ENCODE measurements around the gene ADAMTS7. TPM values are rescaled to one million over a fixed set of nuclear protein-coding genes. Genes with fewer than 3 reads are reported as not detected.
"Not testable (repeated sequence)": the region's sequence is repeated elsewhere in the genome, so short reads cannot be mapped to it uniquely, and the experiment has no call there.

ADAMTS7 gene
- total RNA-seq, 4 donors from 2014 or later, result 10.7 to 26.4 (median 18.5) TPM

DNA sequence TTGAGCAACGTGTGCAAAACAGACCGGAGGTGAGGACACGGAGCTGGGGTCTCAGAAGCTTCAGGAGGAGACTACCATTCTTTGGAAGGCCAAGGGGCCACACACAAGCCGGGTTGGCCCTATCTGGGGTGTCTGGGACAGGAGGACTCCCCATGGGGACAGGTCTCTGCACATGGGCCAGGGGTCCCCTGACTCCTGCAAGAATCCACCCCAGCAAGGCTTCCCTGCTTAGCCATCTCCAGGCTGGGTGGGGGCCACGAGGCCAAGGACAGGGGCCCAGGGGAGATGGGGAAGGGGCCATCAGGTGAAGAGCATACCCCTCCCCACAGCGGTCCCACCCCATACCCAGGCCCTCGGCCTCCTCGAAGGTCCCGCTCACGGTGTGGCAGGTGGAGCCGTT lies 38.5 kb downstream of the ADAMTS7 start:
- Histone ChIP-seq H3K27me3 (no peaks in the 10 kb centered on the region), H3K27ac (no peak overlapping the region), H3K9me3 (no peaks in the 10 kb centered on the region), H3K36me3 (peaks cover 0 to 19% (median 0%) of the 10 kb centered on the region in 3 donors), H3K4me1 (no peaks in the 10 kb centered on the region), H3K4me3 (no peak overlapping the region)
- no peak for TF ChIP-seq POLR2A (IDR thresholded peaks at IDR 0.05)
- TF ChIP-seq EP300 (IDR thresholded peaks at IDR 0.05), result no peak
- TF ChIP-seq, protein P1, sequence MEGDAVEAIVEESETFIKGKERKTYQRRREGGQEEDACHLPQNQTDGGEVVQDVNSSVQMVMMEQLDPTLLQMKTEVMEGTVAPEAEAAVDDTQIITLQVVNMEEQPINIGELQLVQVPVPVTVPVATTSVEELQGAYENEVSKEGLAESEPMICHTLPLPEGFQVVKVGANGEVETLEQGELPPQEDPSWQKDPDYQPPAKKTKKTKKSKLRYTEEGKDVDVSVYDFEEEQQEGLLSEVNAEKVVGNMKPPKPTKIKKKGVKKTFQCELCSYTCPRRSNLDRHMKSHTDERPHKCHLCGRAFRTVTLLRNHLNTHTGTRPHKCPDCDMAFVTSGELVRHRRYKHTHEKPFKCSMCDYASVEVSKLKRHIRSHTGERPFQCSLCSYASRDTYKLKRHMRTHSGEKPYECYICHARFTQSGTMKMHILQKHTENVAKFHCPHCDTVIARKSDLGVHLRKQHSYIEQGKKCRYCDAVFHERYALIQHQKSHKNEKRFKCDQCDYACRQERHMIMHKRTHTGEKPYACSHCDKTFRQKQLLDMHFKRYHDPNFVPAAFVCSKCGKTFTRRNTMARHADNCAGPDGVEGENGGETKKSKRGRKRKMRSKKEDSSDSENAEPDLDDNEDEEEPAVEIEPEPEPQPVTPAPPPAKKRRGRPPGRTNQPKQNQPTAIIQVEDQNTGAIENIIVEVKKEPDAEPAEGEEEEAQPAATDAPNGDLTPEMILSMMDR (IDR thresholded peaks at IDR 0.05), result no peak
- 94 to 96% methylated on average over 4 to 6 of the region's 11 CpGs for WGBS, 2 donors
- DNase-seq (ENCODE audit: low spot score in 2 of 2), result no peak

- H3K4me3 ChIP-seq; H3K27me3 ChIP-seq; H3K4me1 ChIP-seq; H3K27ac ChIP-seq; H3K9me3 ChIP-seq; DNase-seq (ENCODE audit: low spot score in 2 of 2): not testable (repeated sequence)
- peaks cover 0 to 19% (median 0%) of the 10 kb centered on the region in 3 donors for H3K36me3 ChIP-seq
- WGBS, 2 donors, result 87 to 93% methylated on average over 17 to 21 of the region's 23 CpGs
These were observed 39.7 kb downstream of the ADAMTS7 start for GRCh38 chr15:78771436-78772000.

GRCh38 chr15:78771020-78771419 lies 40.2 kb downstream of the ADAMTS7 start:
- peaks cover 0 to 19% (median 0%) of the 10 kb centered on the region in 3 donors for H3K36me3 ChIP-seq
- H3K27me3 ChIP-seq; H3K4me1 ChIP-seq; H3K9me3 ChIP-seq; DNase-seq (ENCODE audit: low spot score in 2 of 2); H3K4me3 ChIP-seq; H3K27ac ChIP-seq: not testable (repeated sequence)
- WGBS, 2 donors, result 93 to 96% methylated on average over 7 to 9 of the region's 9 CpGs

GRCh38 chr15:78769473-78770225 lies 41.6 kb downstream of the ADAMTS7 start:
- H3K4me1 ChIP-seq; H3K27ac ChIP-seq; H3K4me3 ChIP-seq; DNase-seq (ENCODE audit: low spot score in 2 of 2); H3K27me3 ChIP-seq; H3K9me3 ChIP-seq: not testable (repeated sequence)
- peaks cover 0 to 19% (median 0%) of the 10 kb centered on the region in 3 donors for H3K36me3 ChIP-seq
- WGBS, 2 donors, result 74 to 87% methylated on average over 11 to 12 of the region's 12 CpGs

GRCh38 chr15:78768531-78769408 lies 42.5 kb downstream of the ADAMTS7 start:
- Histone ChIP-seq H3K9me3 (no peaks in the 10 kb centered on the region), H3K27me3 (no peaks in the 10 kb centered on the region), H3K27ac (no peak overlapping the region), H3K36me3 (peaks cover 0 to 14% (median 0%) of the 10 kb centered on the region in 3 donors), H3K4me3 (no peak overlapping the region), H3K4me1 (no peaks in the 10 kb centered on the region)
- 83 to 84% methylated on average over 18 of the region's 18 CpGs for WGBS, 2 donors
- no peak for DNase-seq (ENCODE audit: low spot score in 2 of 2)
- no peak for TF ChIP-seq POLR2A (IDR thresholded peaks at IDR 0.05)
- TF ChIP-seq EP300 (IDR thresholded peaks at IDR 0.05), result no peak
- TF ChIP-seq, protein P1 (IDR thresholded peaks at IDR 0.05), result no peak

GRCh38 chr15:78768096-78768495 lies 43.2 kb downstream of the ADAMTS7 start:
- Histone ChIP-seq H3K9me3 (no peaks in the 10 kb centered on the region), H3K27me3 (no peaks in the 10 kb centered on the region), H3K4me1 (no peaks in the 10 kb centered on the region), H3K4me3 (no peak overlapping the region), H3K27ac (no peak overlapping the region), H3K36me3 (peaks cover 0 to 14% (median 0%) of the 10 kb centered on the region in 3 donors)
- no peak for DNase-seq (ENCODE audit: low spot score in 2 of 2)
- TF ChIP-seq EP300 (IDR thresholded peaks at IDR 0.05) (no peak), POLR2A (IDR thresholded peaks at IDR 0.05) (no peak)
- TF ChIP-seq, protein P1 (IDR thresholded peaks at IDR 0.05), result no peak
- WGBS, 2 donors, result 81 to 87% methylated on average over 10 to 11 of the region's 13 CpGs
